ENCODE data around the gene EDDM3A.
"Not testable (repeated sequence)": the region's sequence is repeated elsewhere in the genome, so short reads cannot be mapped to it uniquely, and the experiment has no call there.

EDDM3A gene

GRCh38 chr14:20733684-20734429, 11.8 kb upstream of the EDDM3A start:
- DNase-seq = no peak

DNA sequence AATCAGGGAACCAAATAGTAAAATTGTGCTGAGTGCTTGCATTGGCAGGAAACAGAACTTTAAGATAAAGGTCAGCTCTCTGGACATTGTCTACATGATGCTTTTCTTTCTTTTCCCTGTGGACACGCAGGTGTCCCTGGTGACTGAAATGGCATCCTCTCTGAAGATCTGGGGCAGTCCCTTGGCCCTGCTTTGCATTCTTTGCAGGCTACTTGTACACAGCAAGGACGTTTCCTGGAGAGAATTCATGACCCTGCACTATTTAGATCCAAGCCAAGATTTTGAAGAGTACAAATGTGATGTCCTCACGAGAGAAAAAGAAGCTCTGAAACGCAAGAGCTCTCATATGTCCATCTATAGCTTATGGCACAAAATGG, 11.3 kb upstream of the EDDM3A start:
- DNase-seq = no peak

DNA sequence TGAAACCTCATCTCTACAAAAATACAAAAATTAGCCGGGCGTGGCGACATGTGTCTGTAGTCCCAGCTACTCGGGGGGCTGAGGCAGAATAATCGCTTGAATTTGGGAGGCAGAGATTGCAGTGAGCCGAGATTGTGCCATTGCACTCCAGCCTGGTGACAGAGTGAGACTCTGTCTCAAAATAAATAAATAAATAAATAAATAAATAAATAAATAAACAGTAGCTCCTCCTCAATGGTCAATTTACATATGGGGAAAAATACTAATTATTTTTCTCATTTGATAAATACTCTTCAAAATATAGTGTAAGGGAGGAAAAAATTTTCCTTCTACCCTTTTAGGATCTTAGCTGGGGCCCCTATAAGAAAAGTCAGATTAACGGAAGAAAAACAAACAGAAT, 7.4 kb upstream of the EDDM3A start:
- not testable (repeated sequence) for DNase-seq

GRCh38 chr14:20742132-20742531, 3.6 kb upstream of the EDDM3A start:
- no peak for DNase-seq

GRCh38 chr14:20743556-20743955, 2.1 kb upstream of the EDDM3A start:
- DNase-seq = no peak

DNA sequence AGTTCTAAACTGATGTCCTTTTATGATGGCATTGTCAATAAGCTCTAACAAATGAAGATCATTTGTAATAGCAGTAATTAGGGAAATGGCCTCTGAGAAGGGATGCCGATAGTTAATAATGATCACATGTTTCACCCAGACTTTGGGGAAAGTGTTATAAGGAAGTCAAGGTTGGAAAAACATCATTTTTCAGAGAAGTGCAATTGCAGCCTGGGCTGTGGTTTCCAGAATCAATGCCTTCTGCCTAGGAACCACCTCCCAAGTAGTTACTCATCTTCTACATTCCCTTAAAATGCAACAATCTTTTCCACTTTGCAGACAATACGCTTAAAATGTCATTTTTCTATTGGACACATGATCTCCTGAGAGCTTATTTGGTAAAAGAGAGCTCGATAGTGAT, 879 bp downstream of the EDDM3A start:
- no peak for DNase-seq

DNA sequence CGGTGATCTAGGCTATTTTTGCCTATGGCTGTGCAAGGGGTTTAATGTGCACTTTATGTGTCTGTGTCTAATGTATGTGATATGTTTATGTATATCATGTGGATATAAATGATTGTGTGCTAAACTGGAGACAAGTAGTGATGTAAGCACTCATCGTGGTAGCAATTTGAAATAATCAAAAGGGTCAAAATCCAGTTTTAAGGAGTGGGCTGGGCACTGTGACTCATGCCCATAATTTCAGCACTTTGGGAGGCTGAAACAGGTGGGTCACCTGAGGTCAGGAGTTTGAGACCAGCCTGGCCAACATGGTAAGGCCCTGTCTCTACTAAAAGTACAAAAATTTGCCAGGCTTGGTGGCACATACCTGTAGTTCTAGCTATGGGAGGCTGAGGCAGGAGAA, 2.8 kb downstream of the EDDM3A start:
- no peak for DNase-seq

- no peak for DNase-seq
Measured at GRCh38 chr14:20750194-20750593, 4.5 kb downstream of the EDDM3A start.

- DNase-seq = no peak
Measured at GRCh38 chr14:20751963-20752562, 6.4 kb downstream of the EDDM3A start.

- no peak for DNase-seq
Measured at GRCh38 chr14:20754308-20754707, 8.6 kb downstream of the EDDM3A start.

- DNase-seq = no peak
Measured at GRCh38 chr14:20755037-20755436, 9.3 kb downstream of the EDDM3A start.

DNA sequence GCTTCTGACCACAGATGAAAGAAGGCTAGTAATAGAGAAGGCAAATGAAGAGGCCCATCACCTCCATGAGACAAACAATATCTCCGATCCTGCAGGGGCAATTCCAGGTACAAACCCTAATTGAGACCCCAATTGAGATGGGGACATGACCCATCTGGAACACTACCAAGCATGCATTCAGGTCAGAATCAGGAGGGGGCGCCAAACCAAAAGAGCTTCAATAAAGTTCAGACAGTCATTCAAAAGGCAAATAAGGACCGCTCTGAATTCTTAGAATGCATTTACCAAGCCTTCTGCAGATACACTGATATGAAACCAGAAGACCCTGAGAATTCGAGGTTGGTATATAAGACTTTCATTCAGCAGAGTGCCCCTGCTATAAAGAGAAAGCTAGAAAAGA, 12.3 kb downstream of the EDDM3A start:
- DNase-seq = no peak

GRCh38 chr14:20759465-20759864, 13.8 kb downstream of the EDDM3A start:
- not testable (repeated sequence) for DNase-seq

DNA sequence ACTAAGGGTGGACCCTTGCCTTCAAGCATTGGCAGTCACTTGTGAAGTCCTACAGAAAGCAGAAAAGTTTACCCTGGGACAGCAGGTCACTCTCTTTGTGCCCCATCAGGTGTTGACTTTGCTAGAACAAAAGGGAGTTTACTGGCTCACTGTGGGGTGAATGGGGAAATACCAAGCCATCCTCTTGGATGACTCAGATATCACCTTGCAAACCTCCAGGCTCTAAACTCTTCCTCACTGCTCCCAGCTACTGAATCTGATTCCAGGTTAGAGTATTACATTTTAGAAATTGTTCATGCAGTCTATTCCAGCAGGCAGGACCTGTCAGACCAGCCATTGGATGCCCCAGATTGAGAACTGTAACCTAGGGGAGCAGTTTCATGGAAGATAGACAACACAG, 15.3 kb downstream of the EDDM3A start:
- no peak for DNase-seq

- DNase-seq = no peak
Measured at GRCh38 chr14:20768593-20768892, 22.9 kb downstream of the EDDM3A start.

GRCh38 chr14:20769421-20769820, 23.7 kb downstream of the EDDM3A start:
- no peak for DNase-seq

GRCh38 chr14:20772650-20773049, 27.0 kb downstream of the EDDM3A start:
- DNase-seq = no peak

DNA sequence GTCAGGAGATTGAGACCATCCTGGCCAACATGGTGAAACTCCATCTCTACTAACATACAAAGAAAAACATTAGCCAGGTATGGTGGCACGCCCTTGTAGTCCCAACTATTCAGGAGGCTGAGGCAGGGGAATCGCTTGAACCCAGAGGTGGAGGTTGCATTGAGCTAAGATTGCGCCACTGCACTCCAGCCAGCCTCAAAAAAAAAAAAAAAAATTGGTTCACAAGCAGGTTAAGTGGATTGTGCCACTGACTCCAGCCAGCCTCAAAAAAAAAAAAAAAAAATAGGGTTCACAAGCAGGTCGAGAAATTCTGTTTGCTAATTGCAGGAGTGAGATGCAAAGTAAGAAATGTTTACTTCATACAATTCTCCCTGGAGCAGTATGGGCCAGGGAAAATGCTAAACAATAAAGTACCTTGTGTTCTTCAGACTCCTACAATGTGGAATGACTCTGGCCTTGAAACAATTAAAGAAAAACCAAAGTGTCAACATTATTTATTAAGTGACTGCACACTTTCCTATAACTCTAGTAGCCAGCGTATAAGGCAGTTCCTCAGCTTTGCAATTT, 28.7 kb downstream of the EDDM3A start:
- DNase-seq = no peak

DNA sequence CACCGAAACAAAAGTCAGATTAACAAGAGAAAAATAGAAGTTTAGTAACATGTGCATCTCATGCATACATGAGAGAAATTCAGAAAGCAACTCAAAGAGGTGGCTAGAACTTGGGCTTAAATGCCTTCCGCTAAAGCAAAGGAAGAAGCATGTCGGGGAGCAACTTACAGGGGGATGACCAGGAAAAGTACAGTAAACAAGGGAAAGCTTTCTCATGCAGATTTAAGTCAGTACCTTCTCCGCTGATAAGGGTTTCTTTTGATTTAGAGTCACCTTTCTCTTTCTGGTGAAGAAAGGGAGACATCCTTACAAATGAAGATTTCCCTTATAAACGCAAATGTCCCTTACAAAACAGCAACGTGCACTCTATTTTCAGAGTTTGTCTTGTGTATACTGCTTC, 29.4 kb downstream of the EDDM3A start:
- no peak for DNase-seq

GRCh38 chr14:20775901-20776300, 30.2 kb downstream of the EDDM3A start:
- DNase-seq = no peak

DNA sequence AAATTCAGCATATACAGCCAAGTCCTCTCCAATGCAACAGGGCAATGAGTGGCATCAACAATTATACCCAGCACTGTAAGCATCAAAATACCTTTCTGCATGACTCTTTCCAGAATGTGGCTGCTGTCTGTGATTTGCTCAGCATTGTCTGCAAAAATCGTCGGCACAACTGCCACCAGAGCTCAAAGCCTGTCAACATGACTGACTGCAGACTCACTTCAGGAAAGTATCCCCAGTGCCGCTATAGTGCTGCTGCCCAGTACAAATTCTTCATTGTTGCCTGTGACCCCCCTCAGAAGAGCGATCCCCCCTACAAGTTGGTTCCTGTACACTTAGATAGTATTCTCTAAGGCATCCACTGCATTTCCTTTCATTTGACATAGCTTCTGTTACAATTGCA, 36.1 kb downstream of the EDDM3A start:
- DNase-seq = no peak

GRCh38 chr14:20782280-20782890, 36.7 kb downstream of the EDDM3A start:
- no peak for DNase-seq

GRCh38 chr14:20787025-20787424, 41.3 kb downstream of the EDDM3A start:
- DNase-seq = no peak

GRCh38 chr14:20789230-20789813, 43.6 kb downstream of the EDDM3A start:
- no peak for DNase-seq

All from NCI-H1417 (cell line).